HG03432 (cell line): Measurements from ENCODE around the gene SLC37A1.

Experiments
- ATAC-seq: cut with Tn5 transposase; IDR thresholded peaks from one replicate; pipeline ENCODE4 v1.9.1; 2021; ENCODE audit warnings: mild to moderate bottlenecking, moderate library complexity; ENCODE audit not compliant: unreplicated experiment

SLC37A1 gene

DNA sequence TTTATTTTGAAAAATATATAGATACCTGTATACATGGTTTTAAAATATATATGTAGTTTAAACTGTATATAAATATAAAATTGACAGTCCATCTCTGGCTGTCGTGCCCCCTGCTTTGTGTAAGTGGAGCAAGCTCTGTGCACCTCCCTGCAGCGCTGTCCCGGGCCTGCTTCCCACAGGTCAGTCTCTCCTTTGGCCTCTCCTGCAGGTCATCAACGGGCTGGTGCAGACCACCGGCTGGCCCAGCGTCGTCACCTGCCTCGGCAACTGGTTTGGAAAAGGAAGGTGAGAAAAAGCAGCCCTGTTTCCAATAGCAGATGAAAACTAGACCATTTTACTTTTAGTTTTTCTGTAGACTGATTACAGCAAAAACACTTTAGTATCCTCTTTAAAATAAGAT is 28.5 kb downstream of the SLC37A1 start:
- ATAC-seq, result no peak

DNA sequence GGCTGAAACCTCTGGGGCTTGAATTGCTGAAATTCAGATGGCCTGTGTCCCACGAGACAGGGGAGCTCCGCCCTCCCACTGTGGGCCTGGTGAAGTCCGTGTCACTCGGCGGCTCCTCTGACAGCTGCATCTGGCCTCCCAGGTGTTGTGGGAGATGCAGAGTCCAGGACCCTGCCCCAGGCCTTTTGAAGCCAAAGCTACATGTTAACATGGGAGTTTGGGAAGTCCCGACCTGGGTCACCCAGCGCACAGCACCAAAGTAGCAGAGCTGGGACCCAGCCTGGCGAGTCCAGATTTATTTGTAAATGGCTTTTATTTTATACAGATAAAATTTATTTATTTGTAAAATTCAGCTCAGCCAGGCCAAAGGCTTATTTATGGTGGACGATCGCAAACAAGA is 28.9 kb downstream of the SLC37A1 start:
- no peak for ATAC-seq

DNA sequence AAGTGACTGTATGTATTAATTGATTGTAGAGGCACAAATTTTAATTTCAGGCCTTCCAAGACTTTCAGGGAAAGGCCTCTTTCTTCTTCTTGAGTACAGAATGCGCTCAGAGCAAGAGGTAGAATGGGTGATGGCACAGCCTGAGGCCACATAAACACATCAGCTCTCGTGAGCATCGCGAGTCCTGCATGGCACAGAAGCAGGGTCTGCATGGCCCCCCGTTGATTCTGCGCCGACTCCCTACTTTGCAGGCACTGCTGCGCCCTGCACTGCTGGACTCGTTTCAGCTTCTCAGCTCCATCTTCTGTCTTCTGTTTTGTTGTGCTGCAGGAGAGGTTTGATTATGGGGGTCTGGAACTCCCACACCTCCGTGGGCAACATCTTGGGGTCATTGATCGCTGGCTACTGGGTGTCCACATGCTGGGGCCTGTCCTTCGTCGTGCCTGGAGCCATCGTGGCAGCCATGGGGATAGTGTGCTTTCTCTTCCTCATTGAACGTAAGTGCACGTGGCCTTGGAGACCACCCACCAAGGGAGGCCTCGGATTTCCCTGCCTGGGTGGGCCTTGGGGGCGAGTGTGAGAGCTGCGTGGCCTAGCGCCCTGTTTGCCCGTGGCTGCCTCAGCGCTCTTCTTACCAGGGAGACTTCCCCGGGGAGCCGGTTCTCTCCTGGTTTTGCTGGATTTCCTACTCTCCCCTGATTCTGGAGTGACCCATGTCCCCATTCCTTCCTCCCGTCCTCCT is 29.6 kb downstream of the SLC37A1 start:
- no peak for ATAC-seq

DNA sequence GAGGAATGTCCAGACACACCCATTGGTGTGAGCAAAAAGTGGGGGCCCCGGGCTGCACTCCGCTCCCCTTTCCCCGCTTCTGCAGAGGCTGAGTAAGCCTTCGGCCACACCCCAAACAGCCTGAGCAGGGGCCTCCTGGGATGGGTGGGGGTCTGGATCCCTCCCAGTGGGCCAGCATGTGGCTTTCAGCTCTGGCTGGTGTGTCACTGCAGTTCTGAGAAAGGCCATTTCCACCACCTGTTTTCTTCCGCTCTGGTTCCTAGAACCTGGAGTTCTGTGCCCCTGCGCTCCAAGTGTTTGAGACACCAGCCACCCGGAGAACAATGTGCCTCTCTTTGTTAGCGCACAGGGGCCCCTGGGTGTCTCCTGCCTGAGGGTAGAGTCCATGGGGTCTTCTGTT is 30.9 kb downstream of the SLC37A1 start:
- no peak for ATAC-seq

DNA sequence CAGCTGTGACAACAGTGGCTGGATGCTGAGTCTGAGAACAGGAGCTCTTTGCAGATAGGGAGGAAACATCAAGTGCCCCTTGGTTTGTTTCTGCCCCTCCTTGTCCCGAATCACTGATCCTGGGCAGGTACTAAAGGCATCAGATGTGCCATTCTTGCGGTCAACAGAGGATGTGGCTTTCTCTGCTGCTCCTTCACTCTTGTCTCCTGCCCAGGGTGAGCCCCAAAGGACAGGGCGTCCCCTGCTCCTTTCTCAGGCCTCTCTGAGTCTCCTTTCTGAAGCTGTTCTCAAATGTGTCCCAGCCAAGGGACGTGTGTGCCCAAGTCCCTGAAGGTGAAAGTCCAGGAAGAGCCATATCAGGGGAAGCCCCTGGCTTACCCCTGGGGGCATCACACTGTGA is 31.7 kb downstream of the SLC37A1 start:
- no peak for ATAC-seq

DNA sequence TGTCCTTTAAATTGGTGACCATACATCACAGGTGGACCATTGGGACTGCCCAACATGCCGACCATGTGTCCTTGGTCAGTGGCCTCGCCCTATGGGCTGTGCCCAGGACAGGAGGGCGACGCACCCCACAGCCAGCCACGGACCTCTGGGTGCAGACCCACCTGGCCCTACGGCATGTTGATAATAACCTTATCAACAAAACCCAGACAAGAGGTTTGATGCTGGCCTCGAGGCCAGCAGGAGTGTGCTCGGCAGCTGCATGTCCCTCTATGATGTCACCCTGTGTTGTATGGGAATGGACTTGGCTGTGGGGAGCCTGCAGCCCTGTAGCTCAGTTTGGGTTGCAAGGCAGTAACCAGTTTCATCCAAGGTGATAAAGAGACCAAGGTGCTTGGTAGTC is 32.1 kb downstream of the SLC37A1 start:
- ATAC-seq, result no peak

DNA sequence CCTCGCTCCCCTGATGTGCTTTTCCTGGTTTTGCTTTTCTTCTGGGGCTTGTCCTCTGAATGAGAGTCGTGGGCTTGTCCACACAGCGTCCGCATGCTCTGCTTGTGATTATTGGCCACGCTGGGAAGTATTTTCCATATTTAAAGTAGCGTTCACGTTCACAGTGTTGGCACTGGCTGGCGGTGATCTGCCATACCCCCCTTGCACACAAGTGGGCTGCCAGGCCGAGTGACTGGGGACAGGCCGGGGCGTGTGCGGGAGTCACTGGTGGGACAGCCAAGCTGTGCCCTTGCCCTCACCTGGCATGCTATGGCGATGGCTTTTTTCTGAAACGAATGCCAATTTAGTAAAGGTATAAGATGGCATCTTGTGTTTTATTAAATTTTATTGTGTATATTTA is 32.8 kb downstream of the SLC37A1 start:
- no peak for ATAC-seq

DNA sequence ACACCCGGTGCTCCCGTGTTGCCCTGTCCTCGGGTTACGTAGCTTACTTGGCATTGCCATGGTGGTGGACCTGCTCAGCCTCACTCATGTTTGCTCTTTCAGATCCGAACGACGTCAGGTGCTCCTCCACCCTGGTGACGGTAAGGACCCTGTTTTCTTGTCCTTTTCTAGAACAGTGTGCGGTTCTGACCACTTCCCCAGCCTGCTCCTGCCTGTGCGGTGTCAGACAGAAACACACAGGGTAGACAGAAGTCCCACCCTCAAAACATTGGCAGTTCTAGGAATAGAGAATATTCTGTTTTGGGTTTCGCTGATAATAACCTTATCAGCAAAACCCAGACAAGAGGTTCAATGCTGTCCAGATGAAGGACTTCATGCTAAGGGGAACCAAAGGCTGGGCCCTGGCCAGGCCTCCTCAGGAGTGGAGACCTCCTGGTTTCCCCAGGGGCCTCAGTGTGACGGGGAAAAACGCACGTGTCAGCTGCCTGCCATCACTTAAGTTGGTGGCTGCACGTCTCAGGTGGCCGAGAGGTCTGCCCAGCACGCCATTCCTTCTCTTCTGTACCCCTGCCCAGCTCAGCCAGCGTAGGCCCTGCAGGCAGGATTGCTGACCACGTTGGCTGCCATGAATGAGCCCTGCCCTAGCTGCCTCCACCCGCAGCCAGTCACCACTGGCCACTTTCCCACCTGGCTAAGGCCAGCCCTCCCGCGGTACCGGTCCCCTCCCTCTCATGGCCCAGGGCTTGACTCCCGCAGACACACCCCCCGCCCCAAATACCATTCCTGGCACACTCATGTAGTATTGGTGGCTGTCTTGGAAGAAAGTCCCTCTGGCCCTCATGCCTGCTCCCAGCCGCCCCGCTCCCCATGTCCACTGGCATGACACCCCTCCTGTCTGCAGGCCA is 33.6 kb downstream of the SLC37A1 start:
- no peak for ATAC-seq

DNA sequence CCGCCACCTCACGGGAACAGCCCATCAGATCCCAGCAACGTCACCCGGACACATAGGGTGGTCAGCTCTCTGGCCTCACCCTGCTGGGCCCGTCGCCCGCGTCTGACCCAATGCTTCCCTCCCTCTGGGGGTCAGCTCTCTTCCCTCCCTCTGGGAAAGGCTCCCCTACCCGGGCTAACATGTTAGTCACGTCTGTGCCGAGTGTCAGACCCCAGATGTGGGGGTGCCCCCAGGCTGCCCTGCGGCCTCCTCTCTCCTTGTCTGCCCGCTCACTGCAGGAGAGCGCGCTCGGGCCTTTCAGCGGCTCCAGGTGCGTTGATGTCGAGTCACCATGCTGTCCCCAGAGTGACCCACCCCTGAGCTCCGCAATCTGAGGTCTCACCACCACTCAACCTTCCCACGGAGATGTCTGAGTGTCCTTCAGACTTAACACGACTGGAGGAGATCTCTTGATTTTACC is 34.3 kb downstream of the SLC37A1 start:
- no peak for ATAC-seq

DNA sequence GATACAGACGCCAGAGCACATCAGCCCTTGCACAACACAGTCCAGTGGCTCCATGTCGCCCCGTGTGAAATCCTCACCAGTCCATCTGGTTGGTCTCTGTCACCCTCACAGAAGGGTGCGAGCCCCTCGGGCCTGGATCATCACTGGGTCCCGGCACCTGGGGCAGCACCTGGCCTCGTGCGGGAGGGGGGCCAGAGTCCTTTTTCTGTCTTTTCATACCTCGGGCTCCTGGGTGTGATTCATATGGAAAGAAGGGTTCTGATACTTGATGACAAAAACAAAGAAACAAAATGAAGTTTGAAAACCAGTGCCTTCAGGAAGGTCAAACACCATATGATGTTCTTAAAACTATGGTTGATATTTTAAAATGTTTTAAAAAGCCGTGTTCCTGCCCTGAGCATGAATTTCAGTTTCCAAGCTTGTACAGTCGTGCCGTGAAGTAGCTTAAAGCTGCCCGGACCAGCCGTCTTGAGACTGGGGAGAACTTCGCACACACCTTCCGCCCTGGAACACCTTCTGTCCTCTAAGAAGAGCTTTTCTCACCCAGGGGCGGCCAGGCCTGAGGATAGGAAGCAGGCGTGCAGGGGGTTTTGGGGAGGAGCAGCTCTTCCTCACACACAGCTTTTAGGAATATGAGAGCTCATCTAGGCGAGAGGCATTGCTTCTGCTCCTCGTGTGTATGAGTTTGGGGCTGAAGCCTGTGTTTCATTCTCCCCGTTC is 35.2 kb downstream of the SLC37A1 start:
- no peak for ATAC-seq

DNA sequence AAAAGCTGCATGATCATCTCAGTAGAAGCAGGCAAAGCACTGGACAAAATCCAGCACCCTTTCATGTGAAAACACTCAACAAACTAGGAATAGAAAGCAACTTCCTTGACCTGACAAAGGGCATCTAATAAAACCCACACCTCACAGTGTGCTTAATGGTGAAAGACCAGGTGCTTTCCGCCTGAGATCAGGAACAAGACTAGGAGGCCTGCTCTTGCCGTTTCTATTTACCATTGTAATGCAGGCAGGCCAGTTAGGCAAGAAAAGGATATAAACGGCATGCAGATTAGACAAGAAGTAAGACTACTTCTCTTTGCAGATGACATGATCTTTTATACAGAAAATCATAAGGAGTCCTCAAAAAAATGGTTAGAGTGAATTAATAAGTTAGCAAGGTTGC is 37.2 kb downstream of the SLC37A1 start:
- ATAC-seq, result no peak

DNA sequence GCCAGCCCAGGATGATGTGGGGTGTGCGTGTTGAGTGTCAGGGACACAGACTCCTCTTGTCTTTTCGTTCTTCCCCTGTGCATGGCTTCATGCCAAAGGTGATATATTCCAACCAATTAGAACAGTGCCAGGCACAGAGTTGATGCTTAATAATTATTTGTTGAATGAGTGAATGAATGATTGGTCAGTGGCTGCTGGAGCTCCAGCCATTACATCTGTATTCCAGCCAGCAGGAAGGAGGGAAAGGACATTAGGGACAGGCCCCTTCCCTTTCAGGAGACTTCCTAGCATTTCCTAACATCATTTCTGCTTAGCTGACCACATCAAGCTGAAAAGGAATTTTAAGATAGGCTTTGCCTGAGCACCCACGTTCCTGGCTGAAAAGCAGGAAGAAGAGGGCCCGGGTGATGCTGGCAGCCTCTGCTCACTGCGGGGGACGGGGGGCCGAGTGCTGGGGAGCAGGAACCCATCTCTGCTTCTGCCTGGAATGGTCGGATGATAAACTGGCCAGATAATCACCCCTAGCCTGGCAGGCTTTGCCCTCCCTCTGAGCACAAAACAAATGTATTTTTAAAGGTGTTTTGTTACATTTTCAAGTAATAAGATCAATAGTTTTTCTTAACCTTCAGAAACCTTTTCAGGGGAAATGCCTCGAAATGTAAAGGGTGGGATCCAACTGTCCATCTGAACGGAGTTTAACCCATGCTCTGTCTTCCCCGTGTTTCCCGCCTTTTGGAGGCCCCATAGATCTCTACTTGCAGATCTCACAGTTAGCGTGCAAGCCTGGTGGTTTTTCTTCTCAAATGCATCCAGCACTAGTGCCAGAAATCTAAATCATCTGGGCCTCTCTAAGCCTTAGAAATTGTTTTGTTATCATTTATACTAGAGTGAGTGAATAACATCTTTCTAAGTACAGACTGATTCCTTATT is 39.0 kb downstream of the SLC37A1 start:
- ATAC-seq, result no peak

DNA sequence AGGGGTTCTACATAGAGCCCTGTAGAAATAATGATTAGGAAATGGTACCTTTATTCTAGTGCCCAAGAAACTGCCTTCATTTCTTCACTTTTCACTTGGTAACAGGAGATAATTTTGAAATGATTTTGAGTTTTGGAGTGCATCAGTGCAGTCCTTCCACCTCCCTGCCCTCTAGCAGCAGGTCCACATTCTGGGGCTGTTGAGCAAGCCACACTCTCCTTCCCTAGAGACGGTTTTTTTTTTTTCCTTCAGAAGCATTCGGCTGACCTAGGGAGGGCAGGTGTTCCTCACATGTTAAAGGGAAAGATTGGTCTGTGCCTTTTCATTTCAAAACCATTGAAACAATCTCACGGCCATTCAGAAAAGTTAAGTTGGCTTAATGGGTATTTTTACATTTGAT is 39.8 kb downstream of the SLC37A1 start:
- ATAC-seq, result no peak

DNA sequence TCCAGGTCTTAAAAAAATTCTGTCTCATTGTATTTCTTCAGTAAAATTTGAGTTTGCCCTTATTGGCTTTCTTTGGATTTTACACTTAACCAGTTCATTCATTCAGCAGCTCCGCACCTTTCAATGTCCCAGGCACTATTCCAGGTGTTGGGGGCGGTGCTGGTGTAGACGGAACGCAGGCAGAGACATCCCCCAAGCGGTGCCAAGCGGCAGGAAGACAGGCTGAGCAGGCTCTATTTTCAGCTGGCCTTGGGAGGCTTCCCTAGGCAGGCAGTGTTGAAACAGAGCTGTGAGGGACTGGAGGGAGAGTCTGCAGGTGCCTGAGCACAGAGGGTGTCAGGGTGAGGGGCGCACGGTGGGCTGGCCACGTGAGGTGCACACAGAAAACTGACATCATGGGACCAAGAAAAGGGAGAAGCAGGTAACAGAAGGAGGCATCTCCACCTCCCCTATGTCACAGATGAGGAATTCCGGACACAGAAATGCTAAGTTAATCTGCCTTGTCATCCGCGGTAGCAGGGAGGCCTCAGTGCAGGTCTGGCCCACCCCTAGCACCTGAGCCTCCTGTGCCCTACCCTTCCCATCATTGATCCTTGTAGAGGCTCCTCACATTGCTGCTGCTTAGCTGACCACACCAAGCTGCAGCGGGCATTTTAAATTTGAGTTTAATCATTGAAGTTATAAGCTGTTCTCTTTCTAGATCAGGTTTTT is 40.8 kb downstream of the SLC37A1 start:
- ATAC-seq, result no peak

DNA sequence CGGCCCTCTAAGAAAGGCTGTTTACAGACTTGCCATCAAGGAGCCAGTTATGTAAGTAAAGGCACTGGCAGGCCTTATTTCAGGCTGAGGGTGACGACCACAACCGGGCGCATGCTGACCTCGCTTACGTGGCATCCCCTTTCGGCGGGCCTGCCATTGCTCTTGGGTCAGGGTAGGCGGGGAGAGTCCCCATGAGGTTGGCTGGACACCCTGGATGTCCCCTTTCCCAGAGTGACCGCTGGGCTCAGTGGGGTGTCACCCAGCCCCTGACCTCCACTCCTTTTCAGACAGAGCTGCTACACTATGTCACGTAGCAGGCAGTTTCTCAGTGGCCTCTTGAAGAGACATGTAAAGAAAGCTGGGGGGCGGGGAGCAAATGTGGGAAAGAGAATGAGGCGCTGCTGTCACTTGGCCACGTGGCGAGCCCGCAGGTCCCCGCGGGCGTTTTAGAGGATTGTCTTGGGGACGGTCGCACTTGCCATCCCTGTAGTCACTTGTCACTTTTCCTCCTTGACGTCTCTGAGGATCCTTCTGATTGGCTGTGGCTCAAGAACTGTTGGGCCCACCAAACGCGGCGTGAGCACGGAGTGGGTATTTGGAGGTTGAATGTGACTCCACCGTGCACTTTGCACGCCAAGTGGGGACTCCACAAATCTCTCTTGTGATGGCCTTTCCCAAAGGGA is 42.2 kb downstream of the SLC37A1 start:
- no peak for ATAC-seq

DNA sequence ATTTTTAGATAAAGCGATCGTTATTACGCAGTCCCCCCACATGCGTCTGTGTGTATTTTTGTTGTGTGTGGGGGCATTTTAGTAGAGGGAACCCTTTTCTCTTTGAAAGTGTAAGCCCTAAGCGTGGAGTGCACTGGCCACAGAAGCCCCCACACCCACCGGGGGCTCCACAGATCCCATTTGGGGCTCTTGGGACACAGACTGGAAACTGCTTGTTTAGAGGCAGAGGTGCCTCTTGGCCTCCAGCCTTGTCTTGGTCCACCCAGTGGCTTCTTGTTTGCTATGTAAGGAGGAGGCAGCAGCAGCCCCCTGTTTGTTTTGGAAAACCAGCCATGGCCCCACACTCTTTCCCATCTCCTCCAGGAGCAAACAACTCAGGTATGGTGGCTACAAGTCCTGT is 42.8 kb downstream of the SLC37A1 start:
- ATAC-seq, result no peak

DNA sequence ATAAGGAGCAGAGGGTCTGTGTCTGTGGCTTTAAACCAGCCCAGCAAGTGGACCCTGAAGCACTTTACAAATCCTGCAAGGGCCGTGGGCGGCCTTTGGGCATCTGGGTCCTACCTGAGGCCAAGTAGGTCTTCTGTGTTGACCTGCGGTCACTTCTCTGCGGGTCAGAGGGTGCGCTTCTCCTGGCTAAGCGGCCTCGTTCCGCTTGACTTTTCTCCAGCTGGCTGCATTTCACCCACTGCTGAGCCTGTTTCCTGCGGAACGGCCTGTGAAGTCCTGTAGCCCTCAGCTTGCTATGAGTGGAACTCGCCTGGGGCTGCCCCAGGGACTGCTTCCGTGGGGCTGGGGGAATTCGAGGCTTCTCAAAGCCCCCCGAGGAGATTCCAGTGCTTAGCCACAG is 43.3 kb downstream of the SLC37A1 start:
- peak; percentile 61 for ATAC-seq

DNA sequence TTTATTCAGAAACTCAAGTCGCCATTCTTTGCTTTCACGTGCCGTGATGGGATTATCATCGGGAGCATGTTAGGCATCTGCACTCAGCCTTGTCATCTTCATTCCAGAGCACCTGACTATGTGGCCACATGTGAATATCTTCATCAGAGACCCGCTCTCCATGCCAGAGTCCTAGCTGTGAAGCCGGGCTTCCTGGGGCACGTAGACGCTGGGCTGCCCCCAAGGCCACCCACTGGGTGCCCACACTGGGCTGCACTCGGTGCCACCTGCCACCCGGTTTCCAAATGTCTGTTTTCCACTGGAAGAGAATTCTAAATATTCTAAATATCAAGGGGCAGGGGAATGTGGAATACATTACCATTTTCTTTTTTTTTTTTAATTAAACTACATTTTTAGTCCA is 43.8 kb downstream of the SLC37A1 start:
- no peak for ATAC-seq

DNA sequence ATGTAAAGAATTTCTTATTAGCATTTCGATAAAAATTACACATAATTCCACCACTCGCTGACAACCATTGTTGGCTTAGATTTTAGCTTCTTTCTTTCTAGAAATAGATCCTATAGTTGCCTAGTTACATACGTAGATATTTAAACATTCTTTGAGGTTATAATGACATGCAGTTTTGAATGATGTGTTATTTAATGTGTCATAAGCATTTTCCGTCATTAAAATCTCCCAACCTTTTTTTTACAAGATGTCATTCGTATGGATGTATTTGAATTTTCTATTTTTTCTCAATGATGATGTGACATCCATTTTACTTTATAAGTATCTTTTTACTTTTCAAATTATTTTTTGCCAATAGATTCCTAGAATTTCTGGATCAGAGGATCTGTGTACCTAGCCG is 44.7 kb downstream of the SLC37A1 start:
- ATAC-seq, result no peak
